Activated CD4-positive, alpha-beta memory T cell treated with anti-CD3 and anti-CD28 coated beads, Interleukin-2, amount 10 ng/mL, durations not matched to agents 7 days and 5 days (primary cell): ENCODE measurements around the gene B3GNT9. TPM values are rescaled to one million over a fixed set of nuclear protein-coding genes. Genes with fewer than 3 reads are reported as not detected.

Source experiments
- CTCF ChIA-PET: fragments of 350-600 bp; sonication (Branson Sonifier 250); formaldehyde crosslinking; loops from one replicate; lab custom pipeline; 2021; ENCODE audit warnings: antibody characterized with exemption, inconsistent platforms; lab: Charles Lee
- POLR2A ChIA-PET: fragments of 350-600 bp; sonication (Branson Sonifier 250); formaldehyde crosslinking; loops from one replicate; lab custom pipeline; 2021; ENCODE audit warnings: antibody characterized with exemption; lab: Charles Lee
- DNase-seq: peaks from one replicate; pipeline ENCODE4 v3.0.0-alpha.2; 2020
- H3K27ac Mint-ChIP-seq: one replicate; pipeline ENCODE4 v1.8.0; 2021; ENCODE audit warnings: mild to moderate bottlenecking, mixed read lengths
- H3K27me3 Mint-ChIP-seq: one replicate; pipeline ENCODE4 v1.8.0; 2021; ENCODE audit warnings: mixed read lengths
- H3K36me3 Mint-ChIP-seq: one replicate; pipeline ENCODE4 v1.8.0; 2021; ENCODE audit warnings: low read depth, mixed read lengths
- H3K4me1 Mint-ChIP-seq: one replicate; pipeline ENCODE4 v1.8.0; 2021; ENCODE audit warnings: mixed read lengths
- H3K4me3 Mint-ChIP-seq: one replicate; pipeline ENCODE4 v1.8.0; 2021; ENCODE audit warnings: mild to moderate bottlenecking, mixed read lengths
- H3K9me3 Mint-ChIP-seq: one replicate; pipeline ENCODE4 v1.8.0; 2021; ENCODE audit warnings: mixed read lengths
- total RNA-seq, 2 experiments: library from RNA; stranded (reverse); gene quantifications; one replicate each; pipeline ENCODE4 v1.2.3, GENCODE V29; 2021

The B3GNT9 gene
- total RNA-seq, 2 experiments from 2014 or later = 14.6 to 16.2 TPM

DNA sequence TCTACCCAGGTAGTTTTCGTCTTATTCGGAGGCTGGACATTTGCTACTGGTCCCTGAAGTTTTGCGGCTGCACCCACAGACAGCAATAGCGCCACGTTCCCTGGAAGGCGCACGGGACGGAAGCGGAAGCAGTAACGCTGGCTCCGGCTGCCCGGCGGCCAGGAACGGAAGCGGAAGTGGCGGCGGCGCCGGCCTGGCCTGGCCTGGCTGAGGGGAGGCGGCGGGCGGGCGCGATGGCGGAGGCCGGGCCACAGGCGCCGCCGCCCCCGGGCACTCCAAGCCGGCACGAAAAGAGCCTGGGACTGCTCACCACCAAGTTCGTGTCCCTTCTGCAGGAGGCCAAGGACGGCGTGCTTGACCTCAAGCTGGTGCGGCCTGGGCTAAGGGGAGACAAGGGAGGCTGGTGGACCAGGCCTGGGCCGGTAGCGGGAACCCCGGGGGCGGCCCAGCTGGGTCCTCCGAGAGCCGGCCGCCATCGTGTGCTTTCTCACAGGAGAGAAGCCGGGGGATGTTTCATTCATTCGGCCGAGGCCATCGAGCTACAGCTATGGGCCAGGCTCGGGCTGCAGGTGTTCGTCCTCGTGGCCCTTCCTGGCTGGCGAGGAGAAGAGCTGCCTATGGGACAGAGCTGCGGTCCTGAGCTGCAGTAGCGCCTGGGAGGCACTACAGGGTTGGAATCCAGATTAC, 41.3 kb upstream of the B3GNT9 start, which contains the start of gene E2F4:
Gene E2F4, plus strand, starts transcription at position 161 of the 687 bp plus-strand sequence. Its CDS starts 73 bp downstream, at position 234.
- Mint-ChIP-seq H3K4me3 (peak within 1 kb of the TSS; percentile 86), H3K27ac (peak within 1 kb of the TSS; percentile 83), H3K36me3 (peaks cover 44% of the 10 kb centered on the region), H3K9me3 (no peaks in the 10 kb centered on the region), H3K4me1 (peaks cover 50% of the 10 kb centered on the region), H3K27me3 (no peaks in the 10 kb centered on the region)
- peak; percentile 91 for DNase-seq
- POLR2A ChIA-PET = interaction anchor here (0.9 to 3.1 kb wide), 17 partner anchors 10 to 217 kb away, joined by 3 to 18 read pairs (median 5); partner anchors contain the start of genes B3GNT9, FBXL8, PHAF1 and TMEM208
- CTCF ChIA-PET = interaction anchor here (0.9 to 2.2 kb wide), 14 partner anchors 17 to 245 kb away, joined by 3 to 7 read pairs (median 4); partner anchors contain the start of genes FBXL8, TMEM208 and TRADD

DNA sequence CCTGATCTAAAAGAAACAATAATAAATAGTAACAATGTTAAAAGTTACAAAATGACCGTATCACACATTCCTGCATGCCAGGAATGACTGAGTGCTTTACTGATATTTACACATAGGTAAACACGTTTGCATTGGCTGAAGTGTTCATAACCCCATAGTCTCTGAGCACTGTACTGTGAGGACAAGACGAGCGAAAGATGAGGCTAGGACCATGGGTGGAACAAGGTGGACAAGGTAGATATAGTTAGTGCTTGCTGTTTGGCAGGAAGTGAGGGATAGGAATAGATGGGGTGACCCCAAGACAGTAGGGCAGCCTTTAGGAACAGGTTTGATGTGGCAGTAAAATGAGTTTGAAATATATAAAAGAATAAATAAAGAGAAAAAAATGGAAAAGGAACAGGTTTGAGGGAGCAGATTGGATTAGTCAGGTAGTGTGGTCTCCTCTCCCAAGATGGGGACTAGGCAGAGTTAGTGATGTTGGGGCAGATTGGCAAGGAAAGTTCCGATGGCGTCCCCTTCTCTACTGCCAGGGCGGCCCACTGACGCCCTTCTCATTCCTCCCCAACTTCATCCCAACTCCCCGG, 40.7 kb upstream of the B3GNT9 start:
- Mint-ChIP-seq H3K27me3 (no peaks in the 10 kb centered on the region), H3K9me3 (no peaks in the 10 kb centered on the region), H3K4me3 (peak overlapping the region; percentile 86), H3K4me1 (peaks cover 46% of the 10 kb centered on the region), H3K36me3 (peaks cover 38% of the 10 kb centered on the region), H3K27ac (peak overlapping the region; percentile 72)
- ChIA-PET CTCF (interaction anchor here (0.9 to 1.6 kb wide), 5 partner anchors 28 to 237 kb away, joined by 3 to 5 read pairs (median 4); no protein-coding TSS in a partner anchor), POLR2A (interaction anchor here (1.2 to 2.2 kb wide), 5 partner anchors 11 to 40 kb away, joined by 3 to 14 read pairs (median 3); partner anchors contain the start of genes B3GNT9 and TMEM208)
- DNase-seq = no peak

DNA sequence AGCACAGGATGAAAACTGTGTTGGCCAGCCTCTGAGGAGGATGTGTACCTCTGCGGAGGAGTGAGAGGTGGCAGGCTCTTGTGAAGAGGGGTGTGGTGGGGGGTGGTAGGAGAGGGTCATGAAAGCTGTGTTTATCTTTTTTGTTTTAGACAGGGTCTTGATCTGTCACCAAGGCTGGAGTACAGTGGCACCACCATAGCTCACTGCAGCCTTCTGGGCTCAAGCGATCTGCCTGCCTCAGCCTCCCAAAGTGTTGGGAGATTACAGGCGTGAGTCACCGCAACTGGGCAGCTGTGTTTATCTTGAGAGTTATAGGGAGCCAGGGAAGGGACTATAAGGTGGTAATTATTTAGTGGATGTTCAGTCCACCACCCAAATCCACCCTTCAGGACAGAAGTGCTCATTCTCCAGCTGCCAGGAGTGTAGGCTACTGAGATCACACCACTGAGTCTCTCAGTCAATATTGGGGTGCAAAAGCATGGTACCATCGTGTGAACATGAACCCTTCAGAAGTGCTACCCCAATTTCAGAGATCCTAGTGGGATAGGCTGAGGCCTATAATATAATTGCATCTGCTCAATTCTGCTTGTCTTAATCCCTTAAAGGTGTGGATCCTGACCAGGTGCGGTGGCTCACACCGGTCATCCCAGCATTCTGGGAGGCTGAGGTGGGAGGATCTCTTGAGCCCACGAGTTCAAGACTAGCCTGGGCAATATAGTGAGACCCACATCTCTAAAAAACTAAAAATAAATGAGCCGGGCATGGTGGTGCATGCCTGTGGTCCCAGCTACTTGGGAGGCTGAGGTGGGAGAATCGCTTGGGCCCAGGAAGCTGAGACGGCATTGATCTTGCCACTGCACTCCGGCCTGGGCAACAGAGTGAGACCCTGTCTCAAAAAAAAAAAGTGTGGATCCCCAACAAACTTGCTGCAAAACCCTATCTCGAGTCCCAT, 39.9 kb upstream of the B3GNT9 start:
- H3K4me3 Mint-ChIP-seq = no peak overlapping the region

DNA sequence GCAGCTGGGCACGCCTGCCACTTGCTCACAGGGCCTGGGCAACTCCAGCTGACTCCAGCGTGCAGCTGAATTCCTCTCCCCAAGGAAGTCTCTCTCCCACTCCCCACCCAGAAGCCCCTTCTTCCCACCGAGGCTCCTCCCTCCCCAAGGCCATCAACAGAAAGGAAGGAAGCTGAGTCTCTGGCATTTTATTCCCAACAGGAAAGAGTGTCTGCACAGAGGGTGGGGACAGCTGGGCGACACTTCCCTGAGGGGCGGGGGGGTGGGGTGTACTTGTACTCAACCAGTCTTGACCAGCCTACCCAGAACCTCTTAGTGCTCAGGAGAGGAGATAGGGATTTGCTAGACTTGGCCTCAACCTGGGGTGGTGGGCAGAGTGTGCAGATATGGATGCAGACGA, 39.2 kb upstream of the B3GNT9 start, which contains the start of gene EXOC3L1:
Gene EXOC3L1, minus strand, starts transcription at position 96 of the 400 bp plus-strand sequence. CDS start 460 bp downstream, outside the sequence.
- H3K9me3 Mint-ChIP-seq = no peaks in the 10 kb centered on the region
- H3K27ac Mint-ChIP-seq = no peak within 1 kb of the TSS
- no peak for DNase-seq
- ChIA-PET CTCF (interaction anchor here (1.1 kb wide), 1 partner anchor 172 kb away, joined by 4 read pairs; no protein-coding TSS in a partner anchor), POLR2A (no interaction called here)
- H3K36me3 Mint-ChIP-seq = peaks cover 24% of the 10 kb centered on the region
- H3K4me1 Mint-ChIP-seq = peaks cover 41% of the 10 kb centered on the region
- H3K27me3 Mint-ChIP-seq = peaks cover 8% of the 10 kb centered on the region
- H3K4me3 Mint-ChIP-seq = no peak within 1 kb of the TSS

More for the DNA sequence above, 39.9 kb upstream of the B3GNT9 start:
- Mint-ChIP-seq H3K36me3 (peaks cover 30% of the 10 kb centered on the region), H3K27me3 (peaks cover under 1% of the 10 kb centered on the region), H3K27ac (no peak overlapping the region), H3K4me1 (peaks cover 41% of the 10 kb centered on the region), H3K9me3 (no peaks in the 10 kb centered on the region)
- ChIA-PET POLR2A (no interaction called here), CTCF (no interaction called here)
- DNase-seq = no peak

DNA sequence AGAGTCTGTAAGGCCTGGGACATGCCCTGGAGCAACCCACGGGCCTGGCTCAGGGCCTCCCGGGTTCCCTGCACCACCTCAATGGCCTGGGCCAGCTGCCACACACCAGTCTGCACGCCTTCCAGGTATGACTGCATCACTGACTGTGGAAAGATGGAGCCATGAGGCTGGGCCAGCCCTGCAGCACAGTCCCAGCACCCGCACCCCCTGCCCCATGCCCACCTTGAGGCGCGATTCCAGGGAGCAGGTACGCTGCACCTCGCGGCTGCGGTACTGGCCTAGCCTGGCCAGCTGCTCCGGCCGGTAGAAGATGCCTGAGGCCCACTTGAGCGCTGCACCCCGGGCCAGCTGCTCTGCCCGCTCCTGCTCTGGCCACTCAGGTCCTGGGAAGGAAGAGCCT, 38.0 kb upstream of the B3GNT9 start:
- ChIA-PET CTCF (interaction anchor here (0.7 kb wide), 2 partner anchors 9 to 34 kb away, joined by 3 read pairs; no protein-coding TSS in a partner anchor), POLR2A (interaction anchor here (1.1 kb wide), 1 partner anchor 175 kb away, joined by 3 read pairs; no protein-coding TSS in a partner anchor)
- peaks cover 39% of the 10 kb centered on the region for H3K4me1 Mint-ChIP-seq
- H3K9me3 Mint-ChIP-seq = no peaks in the 10 kb centered on the region
- peaks cover 8% of the 10 kb centered on the region for H3K27me3 Mint-ChIP-seq
- peaks cover 11% of the 10 kb centered on the region for H3K36me3 Mint-ChIP-seq
- no peak for DNase-seq
- H3K4me3 Mint-ChIP-seq = no peak overlapping the region
- H3K27ac Mint-ChIP-seq = no peak overlapping the region

DNA sequence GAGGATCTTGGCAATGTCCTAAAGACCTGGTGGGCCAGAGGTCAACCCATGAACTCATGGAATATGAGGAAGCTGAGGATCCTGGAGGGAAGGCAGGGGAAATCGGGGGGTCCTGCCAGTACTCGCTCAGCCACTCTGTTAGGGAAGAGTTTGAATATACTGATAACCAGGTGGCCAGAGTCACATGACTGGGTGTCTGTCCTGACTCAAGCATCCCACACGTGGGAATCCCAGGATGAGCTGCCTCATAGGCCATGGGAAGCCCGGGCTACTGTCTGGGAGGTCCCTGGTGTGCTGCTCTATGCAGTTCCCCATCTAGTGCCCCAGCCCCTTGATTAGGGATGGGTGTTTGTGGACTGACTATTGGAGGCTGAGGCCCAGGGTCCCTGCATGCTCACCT, 37.5 kb upstream of the B3GNT9 start:
- Mint-ChIP-seq H3K9me3 (no peaks in the 10 kb centered on the region), H3K4me3 (no peak overlapping the region)
- POLR2A ChIA-PET = interaction anchor here (1.1 kb wide), 1 partner anchor 175 kb away, joined by 3 read pairs; no protein-coding TSS in a partner anchor

DNA sequence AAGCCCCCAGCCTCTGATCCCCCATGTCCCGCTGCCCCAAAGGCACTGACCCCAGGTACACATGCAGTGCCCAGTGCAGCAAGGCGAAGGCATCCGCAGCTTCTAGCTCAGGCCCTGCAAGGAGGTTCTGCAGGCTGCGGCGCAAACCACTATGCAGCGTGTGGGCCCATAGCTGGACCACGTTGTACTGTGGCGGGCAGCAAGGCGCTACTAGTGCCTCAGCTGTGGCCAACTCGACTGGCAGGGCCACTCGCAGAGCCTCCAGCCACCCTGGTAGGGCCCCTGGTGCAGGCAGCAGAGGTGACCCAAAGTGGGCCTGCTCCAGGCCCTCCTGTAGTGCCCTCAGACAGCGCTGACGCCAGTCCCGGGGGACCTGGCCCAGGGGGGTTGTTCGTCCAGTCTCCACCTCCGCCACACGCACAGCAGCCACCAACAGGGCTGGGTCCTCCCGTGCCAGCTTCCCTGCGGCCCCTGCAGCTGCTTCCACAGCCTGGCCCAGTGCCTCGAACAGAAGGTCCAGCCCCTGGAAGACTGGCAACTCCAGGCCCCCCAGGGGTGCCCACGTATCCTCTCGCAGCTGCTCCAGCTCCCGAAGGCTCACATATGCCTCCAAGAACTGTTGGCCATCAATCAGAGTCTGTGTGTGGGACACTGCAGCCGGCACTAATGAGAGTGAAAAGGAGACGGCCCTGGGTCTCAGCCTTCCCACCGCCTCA, 36.5 kb upstream of the B3GNT9 start:
- Mint-ChIP-seq H3K4me3 (no peak overlapping the region), H3K27me3 (peaks cover 8% of the 10 kb centered on the region), H3K9me3 (no peaks in the 10 kb centered on the region), H3K4me1 (peaks cover 25% of the 10 kb centered on the region), H3K27ac (no peak overlapping the region), H3K36me3 (no peaks in the 10 kb centered on the region)
- ChIA-PET CTCF (interaction anchor here (1.1 kb wide), 1 partner anchor 169 kb away, joined by 3 read pairs; no protein-coding TSS in a partner anchor), POLR2A (interaction anchor here (0.8 to 1.5 kb wide), 3 partner anchors 27 to 173 kb away, joined by 3 read pairs; no protein-coding TSS in a partner anchor)
- DNase-seq = no peak

More for the DNA sequence above, 37.5 kb upstream of the B3GNT9 start:
- CTCF ChIA-PET = interaction anchor here (0.7 kb wide), 1 partner anchor 33 kb away, joined by 3 read pairs; no protein-coding TSS in a partner anchor
- no peak for DNase-seq
- H3K27ac Mint-ChIP-seq = no peak overlapping the region
- peaks cover 34% of the 10 kb centered on the region for H3K4me1 Mint-ChIP-seq
- H3K36me3 Mint-ChIP-seq = peaks cover 6% of the 10 kb centered on the region
- peaks cover 8% of the 10 kb centered on the region for H3K27me3 Mint-ChIP-seq

DNA sequence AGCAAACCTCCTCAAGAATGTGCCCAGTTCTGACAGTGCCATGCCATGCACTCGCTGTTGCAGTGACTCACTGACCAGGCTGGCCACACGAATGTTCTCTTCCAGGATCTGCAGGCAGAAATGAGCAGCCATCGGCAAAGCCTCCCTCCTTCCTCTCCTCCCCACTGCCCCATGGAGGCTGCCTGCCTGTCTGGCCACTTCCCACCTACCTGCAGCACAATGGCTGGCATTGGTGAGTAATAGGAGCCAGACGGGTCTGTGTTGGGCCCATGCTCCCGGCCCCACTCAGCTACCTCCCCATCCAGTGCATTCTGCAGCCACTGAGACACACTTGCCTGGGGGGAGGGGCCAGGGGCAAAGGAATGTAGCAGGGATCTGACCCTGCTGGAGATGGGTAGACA, 35.8 kb upstream of the B3GNT9 start:
- peaks cover 8% of the 10 kb centered on the region for H3K27me3 Mint-ChIP-seq
- CTCF ChIA-PET = interaction anchor here (1.1 to 2.2 kb wide), 3 partner anchors 11 to 230 kb away, joined by 3 to 8 read pairs (median 8); no protein-coding TSS in a partner anchor

DNA sequence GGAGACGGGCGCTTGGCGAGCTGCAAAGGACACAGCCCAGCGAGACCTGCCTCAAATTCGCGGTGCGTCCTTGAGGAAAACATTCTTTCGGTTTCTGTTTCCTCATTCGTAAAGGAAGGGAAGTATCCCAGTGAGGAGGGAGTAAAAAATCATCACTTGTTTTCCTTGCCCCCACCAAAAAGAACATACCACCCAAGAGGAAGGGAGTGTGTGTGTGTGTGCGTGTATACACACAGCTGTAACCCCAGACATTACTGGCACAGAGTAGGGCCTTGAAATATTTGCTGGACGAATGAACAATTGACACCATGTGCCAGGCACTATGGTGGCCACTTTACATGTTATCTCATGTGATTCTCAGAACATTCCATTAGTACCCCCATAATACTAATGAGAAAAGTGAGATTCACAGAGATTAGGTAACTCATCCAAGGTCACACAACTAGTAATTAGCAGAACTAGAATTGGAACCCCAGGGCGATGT, 34.9 kb upstream of the B3GNT9 start:
- Mint-ChIP-seq H3K36me3 (no peaks in the 10 kb centered on the region), H3K4me3 (peak overlapping the region; percentile 78), H3K27me3 (peaks cover 8% of the 10 kb centered on the region), H3K27ac (no peak overlapping the region), H3K9me3 (no peaks in the 10 kb centered on the region), H3K4me1 (peaks cover 16% of the 10 kb centered on the region)
- DNase-seq = no peak
- ChIA-PET CTCF (interaction anchor here (0.7 to 4.2 kb wide), 19 partner anchors 11 to 242 kb away, joined by 3 to 56 read pairs (median 6); partner anchors contain the start of genes B3GNT9, FBXL8, FHOD1 and TMEM208), POLR2A (interaction anchor here (1.0 to 6.6 kb wide), 7 partner anchors 13 to 174 kb away, joined by 3 to 59 read pairs (median 6); partner anchors contain the start of genes B3GNT9, FBXL8, NOL3 and TRADD)

More for the DNA sequence above, 35.8 kb upstream of the B3GNT9 start:
- Mint-ChIP-seq H3K4me3 (no peak overlapping the region), H3K36me3 (no peaks in the 10 kb centered on the region), H3K4me1 (peaks cover 21% of the 10 kb centered on the region), H3K27ac (no peak overlapping the region), H3K9me3 (no peaks in the 10 kb centered on the region)
- DNase-seq = no peak
- POLR2A ChIA-PET = interaction anchor here (1.1 to 6.6 kb wide), 3 partner anchors 26 to 173 kb away, joined by 3 to 59 read pairs (median 3); partner anchors contain the start of genes FBXL8 and TRADD

DNA sequence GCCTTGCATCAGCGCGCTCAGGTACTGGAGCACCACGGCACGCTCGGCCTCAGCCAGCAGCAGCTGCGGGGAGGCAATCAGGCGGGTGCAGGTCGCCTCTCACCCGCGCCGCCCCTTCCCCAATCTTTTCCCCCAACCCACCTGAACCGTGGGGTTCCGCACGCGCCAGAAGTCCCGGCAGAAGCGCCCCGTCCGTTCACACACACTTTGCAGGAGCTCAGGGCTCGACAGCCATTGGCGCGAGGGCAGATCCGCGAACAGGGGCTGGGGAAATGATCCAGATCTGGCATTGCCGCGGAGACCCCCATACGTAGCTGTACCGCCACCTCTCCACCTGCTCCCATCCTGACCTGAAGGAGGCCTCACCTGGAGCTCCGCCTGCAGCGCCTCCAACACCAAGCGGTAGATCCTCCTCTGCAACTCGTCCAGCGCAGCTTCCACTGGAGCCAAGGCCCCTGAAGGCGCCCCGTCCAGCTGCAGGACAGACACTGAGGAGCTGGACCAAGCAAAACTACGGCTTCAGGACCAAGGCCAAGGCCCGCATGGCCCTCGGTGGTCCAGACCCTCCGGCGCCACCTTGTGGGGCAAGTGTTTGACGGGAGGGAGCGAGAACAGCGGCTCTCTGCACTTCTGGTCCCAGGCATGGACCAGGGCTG, 34.3 kb upstream of the B3GNT9 start:
- Mint-ChIP-seq H3K27ac (peak overlapping the region; percentile 63), H3K36me3 (no peaks in the 10 kb centered on the region), H3K27me3 (peaks cover 8% of the 10 kb centered on the region), H3K9me3 (no peaks in the 10 kb centered on the region), H3K4me3 (peak overlapping the region; percentile 78), H3K4me1 (peaks cover 16% of the 10 kb centered on the region)
- CTCF ChIA-PET = interaction anchor here (0.5 to 4.2 kb wide), 21 partner anchors 11 to 241 kb away, joined by 3 to 56 read pairs (median 5); partner anchors contain the start of genes B3GNT9, FBXL8, FHOD1 and TMEM208
- POLR2A ChIA-PET = interaction anchor here (0.7 to 6.6 kb wide), 8 partner anchors 13 to 174 kb away, joined by 3 to 59 read pairs (median 6); partner anchors contain the start of genes B3GNT9, FBXL8, NOL3 and TRADD
- DNase-seq = peak; percentile 87
